KMS-11 (cell line): ENCODE data around the gene C1QB.

Experiments
- H2AFZ ChIP-seq: fragments of 200-600 bp; sonication (generic); 2 replicates; pipeline ENCODE4 v1.6.1; 2016; ENCODE audit warnings: antibody characterized with exemption, mixed run types, low read depth
- H3K27ac ChIP-seq: fragments of 200-600 bp; sonication (generic); 2 replicates; pipeline ENCODE4 v1.6.1; 2016; ENCODE audit warnings: mild to moderate bottlenecking, mixed run types
- H3K27me3 ChIP-seq: fragments of 200-600 bp; sonication (generic); 2 replicates; pipeline ENCODE4 v1.6.1; 2017; ENCODE audit warnings: mild to moderate bottlenecking, low read depth, mixed run types, moderate library complexity; ENCODE audit not compliant: insufficient read depth
- H3K36me3 ChIP-seq: fragments of 200-600 bp; sonication (generic); 2 replicates; pipeline ENCODE4 v1.6.1; 2017; ENCODE audit warnings: mild to moderate bottlenecking, mixed run types; ENCODE audit not compliant: insufficient read depth
- H3K4me1 ChIP-seq: fragments of 200-600 bp; sonication (generic); 2 replicates; pipeline ENCODE4 v1.6.1; 2016; ENCODE audit warnings: mild to moderate bottlenecking, low read depth, mixed run types; ENCODE audit not compliant: poor library complexity, severe bottlenecking
- H3K4me2 ChIP-seq: fragments of 200-600 bp; sonication (generic); 2 replicates; pipeline ENCODE4 v1.7.0; 2016; ENCODE audit warnings: mild to moderate bottlenecking, mixed run types
- H3K4me3 ChIP-seq: fragments of 200-600 bp; sonication (generic); IDR thresholded peaks from 2 replicates; pipeline ENCODE4 v1.6.1; 2017; ENCODE audit warnings: low read depth, low read length, mixed read lengths; ENCODE audit not compliant: insufficient read depth
- H3K79me2 ChIP-seq: fragments of 200-600 bp; sonication (generic); 2 replicates; pipeline ENCODE4 v1.6.1; 2016; ENCODE audit warnings: low read depth, mixed run types; ENCODE audit not compliant: insufficient read depth
- H3K9ac ChIP-seq: fragments of 200-600 bp; sonication (generic); 2 replicates; pipeline ENCODE4 v1.6.1; 2016; ENCODE audit warnings: mild to moderate bottlenecking, mixed run types
- H4K20me1 ChIP-seq: fragments of 200-600 bp; sonication (generic); 2 replicates; pipeline ENCODE4 v1.6.1; 2016; ENCODE audit warnings: mild to moderate bottlenecking, mixed run types; ENCODE audit not compliant: insufficient read depth
- TF ChIP-seq, protein P1 (sequence below): fragments of 200-600 bp; sonication (generic); conservative IDR thresholded peaks from 2 replicates; pipeline ENCODE4 v1.6.1; 2017; ENCODE audit warnings: low read depth, mild to moderate bottlenecking, antibody characterized with exemption, low read length, moderate library complexity, mixed read lengths

C1QB gene

DNA sequence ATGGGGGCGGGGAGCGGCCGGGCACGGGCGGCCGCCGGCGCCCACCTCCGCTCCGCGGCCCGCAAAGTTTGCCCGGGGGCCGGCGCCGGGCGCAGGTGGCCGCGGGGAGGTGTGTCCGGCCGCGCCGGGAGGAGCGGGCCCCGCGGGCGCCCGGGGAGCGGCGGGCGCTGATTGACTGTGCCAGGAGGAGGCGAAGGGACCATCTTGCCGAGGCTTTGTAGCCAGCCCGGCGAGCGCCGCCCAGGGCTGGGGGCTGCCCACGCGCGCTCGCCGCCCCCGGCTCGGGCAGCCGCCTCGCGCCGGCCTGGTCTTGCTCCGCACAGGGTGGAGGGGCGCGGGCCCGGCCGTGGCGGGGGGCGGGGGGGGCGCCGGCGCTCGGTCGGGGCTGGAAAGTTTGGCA lies 58.0 kb downstream of the C1QB start:
- TF ChIP-seq, protein P1, sequence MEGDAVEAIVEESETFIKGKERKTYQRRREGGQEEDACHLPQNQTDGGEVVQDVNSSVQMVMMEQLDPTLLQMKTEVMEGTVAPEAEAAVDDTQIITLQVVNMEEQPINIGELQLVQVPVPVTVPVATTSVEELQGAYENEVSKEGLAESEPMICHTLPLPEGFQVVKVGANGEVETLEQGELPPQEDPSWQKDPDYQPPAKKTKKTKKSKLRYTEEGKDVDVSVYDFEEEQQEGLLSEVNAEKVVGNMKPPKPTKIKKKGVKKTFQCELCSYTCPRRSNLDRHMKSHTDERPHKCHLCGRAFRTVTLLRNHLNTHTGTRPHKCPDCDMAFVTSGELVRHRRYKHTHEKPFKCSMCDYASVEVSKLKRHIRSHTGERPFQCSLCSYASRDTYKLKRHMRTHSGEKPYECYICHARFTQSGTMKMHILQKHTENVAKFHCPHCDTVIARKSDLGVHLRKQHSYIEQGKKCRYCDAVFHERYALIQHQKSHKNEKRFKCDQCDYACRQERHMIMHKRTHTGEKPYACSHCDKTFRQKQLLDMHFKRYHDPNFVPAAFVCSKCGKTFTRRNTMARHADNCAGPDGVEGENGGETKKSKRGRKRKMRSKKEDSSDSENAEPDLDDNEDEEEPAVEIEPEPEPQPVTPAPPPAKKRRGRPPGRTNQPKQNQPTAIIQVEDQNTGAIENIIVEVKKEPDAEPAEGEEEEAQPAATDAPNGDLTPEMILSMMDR = no peak
- Histone ChIP-seq H3K4me2 (no peak overlapping the region), H4K20me1 (no peaks in the 10 kb centered on the region), H3K36me3 (no peaks in the 10 kb centered on the region), H3K4me3 (no peak overlapping the region), H3K79me2 (no peaks in the 10 kb centered on the region), H3K4me1 (peaks cover 16% of the 10 kb centered on the region), H3K27ac (no peak overlapping the region), H3K27me3 (peaks cover 81% of the 10 kb centered on the region), H3K9ac (no peak overlapping the region), H2AFZ (no peak overlapping the region)
